ENCODE results near the gene XPC. TPM values are rescaled to one million over a fixed set of nuclear protein-coding genes. Genes with fewer than 3 reads are reported as not detected.
A peak's percentile ranks its signal among the peaks of the same experiment; 100 is the strongest.

Gene XPC
- total RNA-seq, 3 donors from 2014 or later (not counting 1 experiment from before 2014, with no cell fraction given): 45.5 to 62.1 (median 50.0) TPM

- H3K36me3 Mint-ChIP-seq: no peaks in the 10 kb centered on the region
- H3K9me3 Mint-ChIP-seq: no peaks in the 10 kb centered on the region
- peaks cover 25 to 41% of the 10 kb centered on the region in 2 donors for H3K4me1 Mint-ChIP-seq
- DNase-seq (no peak), ATAC-seq (no peak)
- intact Hi-C loops (cut with micrococcal nuclease): loop anchor here (10.0 kb wide), 1 partner anchor 1647 kb away; the partner anchor contains the start of gene ANKRD28
- peaks cover 40% of the 10 kb centered on the region for H3K36me3 ChIP-seq (ENCODE audit: control insufficient read depth, insufficient read depth, low read length)
- no peak overlapping the region for H3K27ac ChIP-seq (ENCODE audit: low read length)
- no peaks in the 10 kb centered on the region for H3K9me3 ChIP-seq (ENCODE audit: control insufficient read depth, insufficient read depth, low read length)
- no peak overlapping the region for H3K4me3 ChIP-seq (ENCODE audit: low read length)
- peak overlapping the region; percentile 95 to 100 for H3K27ac Mint-ChIP-seq
- no peak for TF ChIP-seq CTCF (IDR thresholded peaks at IDR 0.05)
- no peaks in the 10 kb centered on the region for H3K27me3 ChIP-seq (ENCODE audit: control insufficient read depth, insufficient read depth, low read length)
- no peaks in the 10 kb centered on the region for H3K27me3 Mint-ChIP-seq (ENCODE audit: low read depth in 2 of 2)
- H3K4me1 ChIP-seq (ENCODE audit: control insufficient read depth, insufficient read depth, low read length): peaks cover 30% of the 10 kb centered on the region
- WGBS (ENCODE audit: insufficient coverage): 96% methylated on average over 12 of the region's 12 CpGs
- H3K4me3 Mint-ChIP-seq: peak overlapping the region; percentile 57
These were observed 30.8 kb downstream of the XPC start for GRCh38 chr3:14147617-14148016.

GRCh38 chr3:14147066-14147435 is 31.4 kb downstream of the XPC start:
- 91% methylated on average over 5 of the region's 5 CpGs for WGBS (ENCODE audit: insufficient coverage)
- Histone ChIP-seq H3K9me3 (ENCODE audit: control insufficient read depth, insufficient read depth, low read length) (no peaks in the 10 kb centered on the region), H3K27me3 (ENCODE audit: control insufficient read depth, insufficient read depth, low read length) (no peaks in the 10 kb centered on the region), H3K4me1 (ENCODE audit: control insufficient read depth, insufficient read depth, low read length) (peaks cover 35% of the 10 kb centered on the region), H3K36me3 (ENCODE audit: control insufficient read depth, insufficient read depth, low read length) (peaks cover 40% of the 10 kb centered on the region), H3K27ac (ENCODE audit: low read length) (no peak overlapping the region), H3K4me3 (ENCODE audit: low read length) (no peak overlapping the region)
- DNase-seq: no peak
- intact Hi-C loops (cut with micrococcal nuclease): loop anchor here (10.0 kb wide), 1 partner anchor 1648 kb away; the partner anchor contains the start of gene ANKRD28
- no peaks in the 10 kb centered on the region for H3K27me3 Mint-ChIP-seq (ENCODE audit: low read depth in 2 of 2)
- ATAC-seq: no peak
- TF ChIP-seq CTCF (IDR thresholded peaks at IDR 0.05): no peak
- no peaks in the 10 kb centered on the region for H3K9me3 Mint-ChIP-seq
- H3K4me1 Mint-ChIP-seq: peaks cover 31 to 41% of the 10 kb centered on the region in 2 donors
- H3K27ac Mint-ChIP-seq: peak overlapping the region; percentile 95 to 100
- H3K4me3 Mint-ChIP-seq: peak overlapping the region; percentile 57
- no peaks in the 10 kb centered on the region for H3K36me3 Mint-ChIP-seq

- Mint-ChIP-seq H3K4me3 (no peak overlapping the region), H3K9me3 (no peaks in the 10 kb centered on the region), H3K4me1 (peaks cover 36 to 47% of the 10 kb centered on the region in 2 donors), H3K27ac (peak overlapping the region; percentile 95 to 100), H3K27me3 (ENCODE audit: low read depth in 2 of 2) (no peaks in the 10 kb centered on the region), H3K36me3 (no peaks in the 10 kb centered on the region)
- H3K9me3 ChIP-seq (ENCODE audit: control insufficient read depth, insufficient read depth, low read length): no peaks in the 10 kb centered on the region
- TF ChIP-seq CTCF (IDR thresholded peaks at IDR 0.05): no peak
- H3K4me1 ChIP-seq (ENCODE audit: control insufficient read depth, insufficient read depth, low read length): peaks cover 40% of the 10 kb centered on the region
- intact Hi-C loops (cut with micrococcal nuclease): loop anchor here (10.0 kb wide), 1 partner anchor 1648 kb away; the partner anchor contains the start of gene ANKRD28
- peaks cover 36% of the 10 kb centered on the region for H3K36me3 ChIP-seq (ENCODE audit: control insufficient read depth, insufficient read depth, low read length)
- no peak for ATAC-seq
- no peak for DNase-seq
- WGBS (ENCODE audit: insufficient coverage): 97% methylated on average over 10 of the region's 10 CpGs
- no peaks in the 10 kb centered on the region for H3K27me3 ChIP-seq (ENCODE audit: control insufficient read depth, insufficient read depth, low read length)
- H3K4me3 ChIP-seq (ENCODE audit: low read length): no peak overlapping the region
- peak overlapping the region; percentile 97 for H3K27ac ChIP-seq (ENCODE audit: low read length)
These were observed 31.9 kb downstream of the XPC start for GRCh38 chr3:14146381-14147065.

Data from natural killer cell (primary cell).